ENCODE measurements around the gene SRC.

SRC gene

DNA sequence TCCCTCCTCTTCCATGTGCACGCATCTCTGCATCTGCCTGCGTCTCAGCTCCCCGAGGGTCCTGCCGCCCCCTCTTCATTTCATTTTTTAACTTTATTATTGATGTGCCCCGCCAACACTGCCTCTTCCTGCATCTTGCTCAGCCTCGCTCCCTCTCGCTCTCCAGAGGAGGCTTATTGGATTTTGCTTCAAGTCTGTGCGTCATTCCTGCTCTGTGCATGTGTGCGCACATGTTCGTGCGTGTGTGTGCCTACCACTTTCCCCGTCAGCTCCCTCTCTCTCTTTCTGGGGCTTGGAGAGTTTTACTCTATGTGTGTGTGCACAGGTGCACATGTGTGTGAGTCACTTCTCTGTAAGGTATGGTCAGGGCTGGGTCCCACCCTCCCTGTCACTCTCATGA, 103.3 kb downstream of the SRC start:
- Mint-ChIP-seq H3K27me3 (peaks cover 14% of the 10 kb centered on the region), H3K27ac (no peak overlapping the region), H3K4me3 (no peak overlapping the region), H3K9me3 (peaks cover 7% of the 10 kb centered on the region), H3K4me1 (no peaks in the 10 kb centered on the region), H3K36me3 (peaks cover 8% of the 10 kb centered on the region)
- ATAC-seq: no peak

DNA sequence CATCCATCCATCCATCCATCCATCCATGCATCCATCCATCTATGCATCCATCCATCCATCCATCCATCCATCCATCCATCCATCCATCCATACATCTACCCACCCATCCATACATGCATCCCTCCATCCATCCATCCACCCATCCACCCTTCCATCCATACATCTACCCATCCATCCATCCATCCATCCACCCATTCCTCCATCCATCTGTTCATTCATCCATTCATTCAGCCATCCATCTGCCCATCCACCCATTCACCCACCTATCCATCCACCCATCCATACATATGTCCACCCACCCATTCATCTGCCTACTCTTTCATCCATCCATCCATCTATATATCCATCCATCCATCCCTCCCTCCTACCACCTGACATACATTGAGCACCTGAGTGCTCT, 104.4 kb downstream of the SRC start:
- H3K4me3 Mint-ChIP-seq: no peak overlapping the region
- H3K36me3 Mint-ChIP-seq: peaks cover 12% of the 10 kb centered on the region
- H3K9me3 Mint-ChIP-seq: peaks cover 8% of the 10 kb centered on the region
- ATAC-seq: no peak
- H3K4me1 Mint-ChIP-seq: no peaks in the 10 kb centered on the region
- H3K27me3 Mint-ChIP-seq: peaks cover 18% of the 10 kb centered on the region
- no peak overlapping the region for H3K27ac Mint-ChIP-seq

DNA sequence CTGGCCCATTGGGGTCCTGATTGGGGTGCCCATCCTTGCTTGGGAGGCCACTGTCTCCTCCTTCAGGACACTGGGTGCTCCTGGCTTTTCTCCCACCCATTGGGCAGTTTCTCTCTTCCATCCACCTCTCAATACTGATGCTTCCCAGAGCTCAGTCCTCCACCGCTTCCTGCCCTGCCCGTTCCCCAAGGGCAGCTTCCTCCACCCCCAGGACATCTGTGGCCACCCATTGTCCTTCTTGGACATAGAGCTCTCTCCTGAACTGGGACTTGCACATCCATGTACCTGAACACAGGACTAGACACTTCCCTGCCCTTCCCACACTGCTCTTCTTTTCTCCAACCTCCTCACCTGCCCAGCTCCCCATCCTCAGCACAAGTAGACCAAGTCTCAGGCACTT, 105.7 kb downstream of the SRC start:
- Mint-ChIP-seq H3K4me1 (no peaks in the 10 kb centered on the region), H3K36me3 (peaks cover 12% of the 10 kb centered on the region), H3K27me3 (peaks cover 18% of the 10 kb centered on the region), H3K4me3 (no peak overlapping the region), H3K27ac (no peak overlapping the region), H3K9me3 (peaks cover 8% of the 10 kb centered on the region)
- ATAC-seq: no peak

DNA sequence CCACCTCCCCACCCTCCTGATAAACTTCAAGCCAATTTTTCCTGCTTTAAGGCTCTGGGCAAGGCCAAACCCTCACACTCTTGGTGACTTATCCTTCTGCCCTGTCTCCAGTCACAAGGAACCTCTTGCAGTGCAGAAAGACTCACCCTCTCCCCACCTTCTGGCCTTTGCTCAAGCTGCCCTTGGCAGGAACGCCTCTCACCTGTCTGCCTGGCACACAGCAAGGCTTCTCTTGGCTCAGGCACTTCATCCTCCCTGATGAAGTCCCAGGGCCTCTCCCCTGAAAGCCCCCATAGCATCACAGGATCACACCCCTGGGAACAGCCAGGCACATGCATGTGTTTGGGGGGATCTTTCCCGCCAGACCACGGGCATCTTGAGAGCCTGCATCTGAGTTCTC, 106.3 kb downstream of the SRC start:
- Mint-ChIP-seq H3K36me3 (peaks cover 12% of the 10 kb centered on the region), H3K4me1 (no peaks in the 10 kb centered on the region), H3K27ac (no peak overlapping the region), H3K4me3 (no peak overlapping the region), H3K27me3 (peaks cover 18% of the 10 kb centered on the region), H3K9me3 (peaks cover 8% of the 10 kb centered on the region)
- no peak for ATAC-seq

DNA sequence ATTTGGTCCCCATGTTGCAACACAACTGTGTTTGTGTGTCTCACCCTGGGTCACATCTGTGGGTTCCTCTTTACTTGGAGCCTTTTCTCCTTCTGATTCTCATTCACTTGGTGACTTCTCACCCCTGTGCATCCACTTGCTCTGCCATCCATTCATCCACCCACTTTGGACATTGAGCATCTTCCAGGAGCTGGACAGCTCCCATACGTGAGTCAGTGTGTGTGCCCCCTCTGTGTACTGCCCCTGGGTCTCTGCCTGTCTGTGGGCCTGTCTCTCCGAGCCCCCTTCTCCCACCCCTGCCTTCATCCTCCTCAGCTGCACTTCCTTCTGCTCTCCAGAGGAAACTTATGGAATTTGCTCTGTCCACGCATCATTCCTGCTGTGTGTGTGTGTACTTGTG, 107.3 kb downstream of the SRC start:
- Mint-ChIP-seq H3K9me3 (peaks cover 8% of the 10 kb centered on the region), H3K4me1 (no peaks in the 10 kb centered on the region), H3K27ac (no peak overlapping the region), H3K36me3 (peaks cover 12% of the 10 kb centered on the region), H3K4me3 (no peak overlapping the region), H3K27me3 (peaks cover 18% of the 10 kb centered on the region)
- no peak for ATAC-seq

DNA sequence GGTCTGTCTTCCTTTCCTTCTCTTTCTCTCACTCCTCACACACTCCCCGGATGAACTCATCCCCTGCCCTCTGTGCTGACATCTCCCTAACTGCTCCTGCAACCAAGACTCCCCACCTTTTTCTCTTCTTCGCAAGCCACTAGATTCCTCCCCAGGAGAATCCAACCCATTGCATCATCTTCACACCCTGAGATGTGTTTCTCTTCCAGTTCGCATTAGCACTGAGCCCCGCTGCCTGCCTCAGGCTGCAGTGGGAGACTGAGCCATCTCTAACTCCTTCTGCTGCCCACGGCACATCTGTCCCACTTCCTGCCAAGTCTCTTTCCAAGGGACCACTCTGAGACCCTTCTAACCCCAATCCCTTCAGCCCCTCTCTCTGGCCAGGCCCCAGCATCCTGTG, 107.9 kb downstream of the SRC start:
- no peak for ATAC-seq
- H3K9me3 Mint-ChIP-seq: peaks cover 8% of the 10 kb centered on the region
- H3K27me3 Mint-ChIP-seq: peaks cover 18% of the 10 kb centered on the region
- H3K4me3 Mint-ChIP-seq: no peak overlapping the region
- H3K27ac Mint-ChIP-seq: no peak overlapping the region
- H3K36me3 Mint-ChIP-seq: peaks cover 16% of the 10 kb centered on the region
- H3K4me1 Mint-ChIP-seq: no peaks in the 10 kb centered on the region

DNA sequence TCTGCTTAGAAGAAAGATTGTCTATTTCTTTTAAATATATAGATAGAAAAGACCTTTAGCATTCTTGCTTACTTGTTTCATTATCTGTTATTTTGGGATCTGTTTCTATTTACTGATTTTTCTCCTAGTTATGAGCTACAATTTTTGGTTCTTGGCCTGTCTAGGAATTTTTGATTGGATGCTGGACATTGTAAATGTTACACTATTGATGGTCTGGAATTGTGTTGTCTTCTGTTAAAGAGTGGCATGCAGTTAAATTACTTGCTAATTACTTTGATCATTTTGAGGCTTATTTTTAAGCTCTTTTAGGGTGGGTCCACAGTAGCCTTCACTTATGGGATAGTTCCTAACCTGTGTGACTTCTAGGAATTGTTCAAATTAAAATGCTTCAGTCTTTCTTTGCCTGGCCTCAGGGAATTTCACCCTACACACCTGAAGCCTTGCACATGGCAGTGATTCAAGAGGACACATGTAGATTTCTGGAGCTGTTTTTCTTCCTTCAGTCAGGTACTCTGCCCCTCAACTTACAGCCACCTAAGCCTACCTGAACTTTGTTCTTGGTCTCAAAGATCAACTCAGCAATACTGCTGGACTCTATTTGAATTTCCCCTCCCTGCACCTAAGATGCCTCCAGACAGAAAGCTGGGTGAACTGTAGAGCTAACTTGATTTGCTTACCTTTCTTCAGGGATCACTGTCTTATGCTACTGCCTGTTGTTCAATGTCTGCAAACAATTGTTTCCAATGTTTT, 108.9 kb downstream of the SRC start:
- ATAC-seq: no peak
- Mint-ChIP-seq H3K4me3 (no peak overlapping the region), H3K36me3 (peaks cover 22% of the 10 kb centered on the region), H3K9me3 (peaks cover 8% of the 10 kb centered on the region), H3K27me3 (peaks cover 19% of the 10 kb centered on the region), H3K4me1 (no peaks in the 10 kb centered on the region), H3K27ac (no peak overlapping the region)

Measured in stimulated activated memory B cell treated with anti-CD40 and anti-IgM and Interleukin-4, amounts not matched to agents 10 μg/mL and 1 μg/mL and 100 μg/mL, for 72 hours (primary cell).